Erythroblast (primary cell): ENCODE results near the gene MTERF1.
"Not testable (repeated sequence)": the region's sequence is repeated elsewhere in the genome, so short reads cannot be mapped to it uniquely, and the experiment has no call there.

Source experiments
- DNase-seq, 2 experiments: peaks; one replicate each; lab custom pipeline; 2025; lab: John Stamatoyannopoulos, UW
- GATA1 ChIP-seq: IDR thresholded peaks from 2 replicates; pipeline ENCODE4 v1.6.1; 2011; ENCODE audit warnings: low read depth, mild to moderate bottlenecking, control low read depth, low read length, moderate library complexity
- POLR2A ChIP-seq: IDR thresholded peaks from 2 replicates; pipeline ENCODE4 v1.6.1; 2011; ENCODE audit warnings: mild to moderate bottlenecking, low read length

The MTERF1 gene, protein sequence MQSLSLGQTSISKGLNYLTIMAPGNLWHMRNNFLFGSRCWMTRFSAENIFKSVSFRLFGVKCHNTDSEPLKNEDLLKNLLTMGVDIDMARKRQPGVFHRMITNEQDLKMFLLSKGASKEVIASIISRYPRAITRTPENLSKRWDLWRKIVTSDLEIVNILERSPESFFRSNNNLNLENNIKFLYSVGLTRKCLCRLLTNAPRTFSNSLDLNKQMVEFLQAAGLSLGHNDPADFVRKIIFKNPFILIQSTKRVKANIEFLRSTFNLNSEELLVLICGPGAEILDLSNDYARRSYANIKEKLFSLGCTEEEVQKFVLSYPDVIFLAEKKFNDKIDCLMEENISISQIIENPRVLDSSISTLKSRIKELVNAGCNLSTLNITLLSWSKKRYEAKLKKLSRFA

DNA sequence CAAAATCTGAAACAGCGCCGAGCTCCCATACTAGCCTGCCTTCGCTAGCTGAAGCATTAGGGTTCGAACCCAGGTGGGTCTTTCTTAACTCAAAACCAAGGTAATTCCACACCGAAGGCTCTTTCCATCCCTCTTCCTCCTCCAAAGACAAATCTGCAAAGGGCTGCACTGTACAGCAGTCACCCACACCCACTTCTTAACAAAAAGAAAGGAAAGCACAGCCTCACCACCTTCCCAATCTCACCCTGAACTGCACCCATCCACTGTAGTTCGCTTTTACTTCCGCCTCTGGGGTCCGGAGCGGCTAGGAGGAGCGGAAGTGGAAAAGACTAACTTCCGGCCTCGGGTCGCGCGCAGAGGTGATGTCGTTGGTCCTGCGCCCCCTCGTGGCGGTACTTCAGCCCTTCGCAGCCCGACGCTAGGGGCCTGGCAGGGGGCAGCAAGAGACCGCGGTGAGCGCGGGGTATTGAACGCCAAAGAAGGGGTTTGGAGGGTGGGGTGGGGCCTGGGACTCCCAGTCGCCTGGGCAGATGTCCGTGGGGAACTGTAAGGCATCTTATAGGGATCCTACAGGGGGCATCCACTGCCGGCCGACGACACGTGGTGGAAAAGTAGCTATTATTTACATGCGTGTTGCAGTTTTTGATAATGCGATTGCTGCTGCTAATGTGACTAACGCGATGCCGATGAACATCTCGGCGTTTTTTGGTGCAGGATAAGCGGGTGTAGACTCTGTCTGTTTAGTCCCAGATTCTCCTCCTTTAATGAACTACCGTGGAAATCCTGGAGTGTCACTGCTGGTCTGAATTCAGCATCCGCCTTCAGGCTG is at the start of gene MTERF1:
Gene MTERF1 (minus strand): TSS at position 290 of the 829 bp plus-strand sequence. CDS start 619 bp downstream, outside the sequence.
- TF ChIP-seq POLR2A (peak; percentile 77), GATA1 (no peak)
- peak; percentile 95 to 96 for DNase-seq

DNA sequence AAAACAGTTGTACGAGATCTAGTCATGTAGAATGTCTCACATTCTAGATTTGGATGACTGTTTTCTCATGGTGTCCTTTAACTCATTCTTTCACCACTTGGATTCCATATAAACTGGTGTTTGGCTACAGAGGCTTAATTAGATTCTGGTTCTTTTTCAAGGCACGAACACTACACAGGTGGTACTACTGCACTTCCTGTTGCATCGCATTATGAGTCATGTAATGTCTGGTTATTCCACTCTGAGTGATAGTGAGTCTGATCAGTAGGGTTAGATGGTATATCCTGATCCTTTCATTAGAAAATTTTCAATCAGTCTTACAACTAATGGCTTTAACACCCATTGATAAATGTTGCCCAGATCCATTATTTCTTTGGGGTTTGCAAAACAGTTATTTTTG is 49.0 kb upstream of the MTERF1 start:
- DNase-seq: no peak
- no peak for TF ChIP-seq GATA1
- TF ChIP-seq POLR2A: no peak

DNA sequence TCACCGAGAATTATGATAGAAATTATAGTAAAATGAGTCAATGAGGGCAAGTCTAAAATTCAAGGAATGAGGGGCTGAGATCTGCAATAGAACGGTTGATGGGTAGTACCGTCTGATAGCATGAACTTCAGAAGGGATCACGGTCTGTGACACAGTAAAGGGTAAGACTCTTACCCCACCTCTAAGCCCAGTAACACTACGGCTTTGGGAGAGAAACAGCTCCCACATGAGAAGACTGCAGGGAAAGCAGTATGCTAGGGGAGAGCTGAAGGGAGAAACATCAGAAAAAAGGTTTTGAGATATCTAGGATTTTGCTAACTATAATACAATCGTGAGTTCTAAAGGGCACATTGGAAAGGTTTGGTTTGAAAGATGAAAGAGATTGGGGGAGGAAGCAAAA is 47.4 kb upstream of the MTERF1 start:
- DNase-seq: no peak
- no peak for TF ChIP-seq GATA1
- no peak for TF ChIP-seq POLR2A

DNA sequence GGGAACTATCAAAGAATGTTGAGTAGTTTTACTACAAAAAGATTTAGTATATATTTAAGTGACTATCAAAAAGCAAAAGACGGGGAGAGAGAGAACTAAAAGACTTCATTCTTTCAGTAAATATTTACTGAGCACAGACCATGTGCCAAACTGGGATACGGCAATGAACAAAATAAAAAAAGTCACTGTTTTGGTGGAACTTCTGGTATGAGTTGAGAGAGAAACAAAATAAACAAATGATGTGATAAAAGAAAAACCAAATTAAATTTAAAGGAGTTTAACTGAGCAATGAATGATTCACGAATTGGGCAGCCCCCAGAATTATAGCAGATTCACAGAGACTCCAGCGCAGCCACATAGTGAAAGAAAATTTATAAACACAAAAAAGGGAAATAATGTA is 42.4 kb upstream of the MTERF1 start:
- TF ChIP-seq GATA1 (no peak), POLR2A (no peak)
- DNase-seq: no peak

DNA sequence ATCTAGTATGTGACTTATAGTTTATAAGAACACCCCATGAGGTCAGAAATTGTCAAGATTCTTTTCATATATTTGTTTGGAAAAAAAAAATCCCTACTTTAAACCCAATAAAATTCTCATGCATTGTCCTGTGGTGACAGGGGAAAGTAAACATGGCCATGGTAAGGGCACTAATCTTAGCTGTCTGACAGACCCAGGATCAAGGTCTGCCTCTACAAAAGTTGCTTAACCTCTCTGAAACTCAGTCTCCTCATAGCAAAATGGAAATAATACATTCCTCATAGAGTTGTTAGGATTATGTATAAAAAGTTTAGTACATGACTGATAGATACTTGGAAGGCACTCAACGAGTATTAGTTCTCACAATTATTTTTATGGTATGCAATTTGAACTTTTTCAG is 37.9 kb upstream of the MTERF1 start:
- DNase-seq: no peak
- no peak for TF ChIP-seq GATA1
- TF ChIP-seq POLR2A: no peak

DNA sequence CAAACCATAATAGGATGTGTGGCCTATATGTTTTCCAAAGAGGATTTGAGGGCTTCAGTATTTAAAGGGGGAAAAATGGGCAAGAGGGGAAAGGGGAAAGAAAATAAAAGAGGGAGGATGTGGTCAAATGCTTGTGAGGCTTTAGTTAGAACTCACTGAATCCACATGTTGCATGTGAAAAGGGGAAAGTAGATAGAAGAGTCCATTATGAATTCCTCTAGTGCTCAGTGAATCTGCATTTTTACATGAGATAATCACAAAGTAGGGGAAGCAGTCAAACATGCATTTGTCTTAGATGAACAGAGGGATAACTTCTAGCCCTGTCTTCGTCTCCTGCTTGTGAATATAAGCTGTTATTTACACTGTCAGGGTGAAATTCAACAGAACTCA is 35.5 kb upstream of the MTERF1 start:
- DNase-seq: no peak
- TF ChIP-seq GATA1 (no peak), POLR2A (no peak)

DNA sequence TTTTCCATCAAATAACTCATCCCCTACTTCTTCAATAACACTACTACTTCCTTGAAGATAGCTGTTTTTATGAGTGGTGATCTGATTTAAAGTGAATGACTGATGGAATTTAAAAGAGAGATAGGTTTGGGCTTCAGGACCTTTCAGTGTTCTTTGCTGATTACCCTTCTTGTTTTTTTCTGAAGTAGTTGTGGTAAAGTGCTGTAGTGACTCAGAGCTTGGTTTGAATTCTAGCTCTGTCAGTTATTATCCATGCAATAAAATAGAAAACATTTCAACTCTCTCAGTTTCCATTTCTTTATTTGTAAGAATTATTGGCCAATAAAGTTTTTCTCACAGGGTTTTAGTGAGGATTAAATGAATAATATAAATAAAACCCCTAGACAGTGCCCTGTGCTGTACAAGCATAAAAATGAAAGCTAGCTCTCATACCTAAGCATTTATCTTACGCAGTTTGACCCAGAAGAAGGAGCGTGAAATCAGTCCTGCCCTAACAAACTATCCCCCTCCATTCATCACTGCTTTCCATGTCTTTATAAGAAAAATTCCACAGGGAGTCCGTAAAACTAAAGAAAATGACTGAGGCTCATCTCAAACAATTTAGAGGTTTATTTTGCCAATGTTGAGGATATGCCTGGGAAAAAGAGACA is 35.0 kb upstream of the MTERF1 start:
- no peak for DNase-seq
- TF ChIP-seq GATA1: no peak

DNA sequence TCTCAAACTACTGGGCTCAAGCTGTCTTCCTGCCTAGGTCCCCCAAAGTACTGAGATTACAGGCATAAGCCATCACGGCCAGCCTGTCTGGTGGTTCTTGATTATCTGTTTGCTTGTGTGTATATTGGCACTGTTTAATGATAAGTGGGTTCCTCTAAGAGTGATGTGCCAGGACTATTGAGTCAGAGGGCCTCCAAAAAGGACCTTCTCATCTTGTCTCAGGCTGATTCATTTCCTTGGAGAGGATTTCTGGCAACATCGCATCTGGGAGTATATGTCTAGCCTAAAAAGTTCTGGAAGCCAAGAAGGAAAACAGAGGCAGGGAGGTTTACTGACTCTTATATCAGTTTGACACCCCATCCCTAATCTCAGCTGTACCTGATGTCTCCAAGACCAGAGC is 33.1 kb upstream of the MTERF1 start:
- TF ChIP-seq POLR2A: no peak
- no peak for TF ChIP-seq GATA1
- no peak for DNase-seq

DNA sequence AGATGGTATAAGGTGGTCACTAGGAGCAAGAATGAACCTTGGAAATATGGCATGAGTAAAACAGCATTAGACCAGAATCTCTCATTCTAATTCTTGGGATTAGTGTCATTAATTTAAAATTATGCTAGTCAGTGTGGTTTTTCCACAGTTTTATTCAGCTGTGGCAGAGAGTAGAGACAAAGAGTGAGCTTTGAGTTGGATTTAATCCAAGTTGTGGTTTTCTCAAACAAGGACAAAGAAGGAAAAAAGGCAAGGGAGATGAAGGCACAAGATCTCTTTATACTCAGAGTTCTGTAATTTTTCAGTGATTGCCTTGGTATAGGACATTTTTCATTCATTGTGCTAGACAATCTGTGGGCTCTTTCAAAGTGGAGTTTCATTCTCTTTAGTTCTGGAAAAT is 32.0 kb upstream of the MTERF1 start:
- no peak for DNase-seq
- TF ChIP-seq POLR2A: no peak
- TF ChIP-seq GATA1: no peak

DNA sequence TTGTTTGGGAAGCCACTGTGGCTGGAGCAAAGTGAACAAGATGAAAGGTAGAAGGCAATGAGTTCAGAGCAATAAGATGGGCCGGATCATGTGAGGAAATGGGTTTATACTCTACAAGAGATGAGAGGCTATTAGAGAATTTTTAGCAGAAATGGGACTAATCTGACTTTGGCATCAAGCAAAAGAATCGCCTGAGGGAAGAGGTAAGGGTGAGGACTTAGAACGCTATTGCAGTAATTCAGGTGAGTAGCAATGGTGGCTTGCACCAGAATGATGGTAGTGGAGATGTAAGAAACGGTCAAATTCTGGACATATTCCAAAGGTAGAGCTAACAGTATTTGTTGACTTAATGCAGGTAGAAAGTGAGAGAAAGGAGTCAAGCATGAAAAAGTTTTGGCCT is 30.6 kb upstream of the MTERF1 start:
- TF ChIP-seq GATA1: no peak
- no peak for TF ChIP-seq POLR2A
- DNase-seq: no peak

DNA sequence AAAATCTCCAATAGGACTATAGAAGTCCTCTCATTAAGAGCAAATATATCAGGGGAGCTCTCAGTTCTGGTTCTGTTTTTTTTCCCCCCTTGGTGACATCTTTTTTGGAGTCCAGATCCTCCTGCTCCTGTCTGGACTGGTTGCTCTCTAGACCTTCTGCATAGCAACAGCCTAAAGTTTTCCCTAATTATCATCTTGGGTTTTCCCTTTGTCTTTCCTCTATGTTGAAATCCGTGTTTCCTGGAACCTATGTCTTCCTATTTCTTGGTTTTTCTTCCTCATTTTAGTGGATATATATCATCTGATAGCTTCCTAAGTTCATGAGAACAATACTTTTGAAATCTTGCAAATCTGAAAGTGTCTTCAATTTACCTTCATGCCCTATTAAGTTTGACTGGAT is 29.7 kb upstream of the MTERF1 start:
- no peak for DNase-seq
- TF ChIP-seq POLR2A: no peak
- TF ChIP-seq GATA1: no peak

DNA sequence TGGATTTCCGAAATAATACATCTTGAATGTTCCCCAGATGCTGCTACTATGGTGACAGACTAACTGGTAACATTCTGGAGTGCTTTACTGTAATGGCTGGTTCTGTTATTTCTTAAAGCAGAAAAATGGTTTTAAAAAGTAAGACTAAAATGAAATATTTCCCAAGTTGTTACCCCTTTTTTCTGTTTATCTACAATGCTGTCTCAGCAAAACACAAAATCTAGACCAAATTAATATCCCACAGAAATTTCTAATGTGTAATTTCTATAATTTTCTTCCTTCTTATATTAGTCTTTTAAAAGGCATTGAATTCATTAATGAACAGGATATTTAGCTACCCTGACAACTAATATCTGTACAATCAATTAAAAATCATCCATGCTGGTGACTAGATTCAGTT is 19.1 kb upstream of the MTERF1 start:
- TF ChIP-seq POLR2A (no peak), GATA1 (no peak)
- no peak for DNase-seq

DNA sequence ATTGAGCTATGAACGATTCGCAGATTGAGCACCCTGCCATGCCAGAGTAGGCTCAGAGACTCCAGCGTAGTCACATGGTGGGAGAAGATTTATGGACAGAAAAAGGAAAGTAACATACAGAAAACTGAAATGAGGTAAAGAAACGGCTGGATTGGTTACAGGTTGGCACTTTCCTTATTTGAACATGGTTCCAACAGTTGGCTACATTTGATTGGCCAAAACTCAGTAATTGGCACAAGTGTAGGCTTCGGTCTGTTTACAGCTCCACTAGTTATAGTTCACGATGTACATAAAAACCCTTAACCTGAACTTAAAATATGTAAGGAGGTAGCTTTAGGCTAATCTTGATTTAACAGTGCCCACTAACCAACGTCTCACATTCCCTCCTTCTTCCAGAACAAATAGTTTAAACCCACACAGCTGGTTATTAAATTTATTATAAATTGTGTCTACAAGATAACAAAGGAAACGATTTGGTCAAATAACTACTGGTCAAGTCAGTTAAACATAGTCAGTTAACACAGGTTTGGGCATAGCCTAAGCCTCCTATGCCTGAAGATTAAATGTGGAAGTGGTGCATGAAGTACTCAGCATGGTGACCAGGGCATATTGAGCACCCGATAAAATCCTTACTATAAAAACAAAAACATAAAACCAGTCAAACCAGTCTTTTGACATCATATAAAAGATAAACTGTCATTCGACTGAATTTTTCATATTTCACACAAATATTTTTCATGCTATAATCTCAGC is 17.9 kb upstream of the MTERF1 start:
- TF ChIP-seq POLR2A: no peak
- no peak for TF ChIP-seq GATA1
- no peak for DNase-seq

DNA sequence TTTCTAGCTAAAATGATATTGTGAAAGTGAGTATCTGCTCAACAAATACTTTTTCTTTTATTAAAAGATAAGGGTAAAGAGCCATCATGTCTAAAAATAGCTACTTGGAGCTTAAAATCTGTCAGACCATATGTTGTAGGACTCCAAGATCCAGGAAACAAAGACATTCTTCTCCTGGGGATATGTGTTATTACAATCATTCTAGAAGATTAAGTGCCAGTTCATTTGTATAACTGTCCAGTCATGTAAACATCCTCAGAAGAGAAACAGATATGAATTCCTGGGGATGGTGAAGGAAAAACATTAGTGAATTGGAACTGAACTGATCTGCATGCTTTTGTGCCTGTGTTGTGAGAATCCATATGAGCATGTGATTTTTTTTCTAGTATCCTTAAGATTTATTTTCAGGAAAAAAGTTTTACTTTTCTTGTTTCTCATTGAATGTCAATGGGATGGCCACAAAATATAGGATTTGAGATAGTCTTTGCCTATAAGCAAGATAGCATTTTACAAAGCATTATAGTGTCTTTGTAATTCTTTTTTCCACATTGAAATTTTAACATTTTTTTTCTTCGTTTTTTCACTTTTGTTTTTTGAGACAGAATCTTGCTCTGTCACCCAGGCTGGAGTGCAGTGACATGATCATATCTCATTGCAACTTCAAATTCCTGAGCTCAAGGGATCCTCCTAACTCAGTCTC is 14.4 kb upstream of the MTERF1 start:
- TF ChIP-seq POLR2A: no peak
- TF ChIP-seq GATA1: no peak
- no peak for DNase-seq

DNA sequence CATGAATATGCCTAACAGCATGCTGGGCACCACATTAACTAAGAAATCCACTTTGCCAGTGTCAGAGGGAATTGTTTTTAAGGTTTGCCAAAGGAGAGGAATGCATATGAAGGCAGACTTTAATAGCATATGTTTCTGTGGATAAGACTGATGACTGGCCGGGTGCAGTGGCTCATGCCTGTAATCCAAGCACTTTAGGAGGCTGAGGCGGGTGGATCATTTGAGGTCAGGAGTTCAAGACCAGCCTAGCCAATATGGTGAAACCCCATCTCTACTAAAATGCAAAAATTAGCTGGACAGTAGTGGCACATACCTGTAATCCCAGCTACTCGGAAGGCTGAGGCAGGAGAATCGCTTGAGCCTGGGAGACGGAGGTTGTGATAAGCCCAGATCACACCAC is 13.2 kb upstream of the MTERF1 start:
- DNase-seq: not testable (repeated sequence)
